HG02642 (cell line): ENCODE measurements around the gene SLC7A5.
"Not testable (repeated sequence)": the region's sequence is repeated elsewhere in the genome, so short reads cannot be mapped to it uniquely, and the experiment has no call there.

Experiments used
- ATAC-seq: cut with Tn5 transposase; IDR thresholded peaks from one replicate; pipeline ENCODE4 v1.9.1; 2021; ENCODE audit warnings: mild to moderate bottlenecking; ENCODE audit not compliant: unreplicated experiment, poor library complexity

SLC7A5 gene

DNA sequence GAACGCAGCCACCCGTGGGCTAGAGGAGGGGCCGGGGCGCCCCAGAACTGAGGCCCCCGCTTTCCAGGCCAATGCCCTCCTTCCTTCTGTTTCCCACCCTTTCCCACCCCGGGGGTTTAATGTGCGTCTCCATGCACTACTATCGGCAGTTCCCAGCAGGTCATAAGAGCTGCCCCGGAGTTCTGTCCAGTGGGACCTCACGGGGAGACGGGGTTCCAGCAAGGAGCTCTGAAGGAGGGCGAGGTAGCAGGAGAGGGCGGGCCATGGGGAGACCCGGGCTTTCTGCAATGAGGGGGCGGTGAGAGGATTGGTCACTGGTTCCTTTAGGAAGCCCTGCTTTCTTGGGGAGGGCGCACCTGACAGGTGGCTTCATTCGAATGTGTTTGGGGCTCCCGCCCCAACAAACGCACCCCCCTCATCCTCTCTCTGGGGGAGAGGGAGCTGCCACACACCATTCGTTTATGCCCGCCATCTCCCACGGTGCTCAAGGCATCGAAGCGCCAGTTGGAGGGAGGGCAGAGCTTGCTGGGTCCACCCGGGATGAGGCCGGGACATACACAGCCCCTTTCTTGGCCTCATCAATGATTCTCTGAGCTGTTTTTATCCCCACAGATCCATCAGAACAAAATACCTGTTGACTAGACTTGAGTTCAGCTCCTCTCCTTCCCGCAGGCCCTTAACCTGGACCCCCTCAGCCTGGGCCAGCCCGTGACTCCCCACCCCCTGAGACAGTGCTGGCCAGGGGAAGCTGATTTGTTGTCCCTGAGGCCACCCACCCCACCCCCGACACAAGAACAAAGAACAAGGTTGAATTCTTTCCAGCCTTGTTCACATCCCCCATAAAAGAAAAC is 44.1 kb downstream of the SLC7A5 start:
- ATAC-seq: no peak

- no peak for ATAC-seq
Observed at GRCh38 chr16:87824016-87824990, 45.0 kb downstream of the SLC7A5 start.

DNA sequence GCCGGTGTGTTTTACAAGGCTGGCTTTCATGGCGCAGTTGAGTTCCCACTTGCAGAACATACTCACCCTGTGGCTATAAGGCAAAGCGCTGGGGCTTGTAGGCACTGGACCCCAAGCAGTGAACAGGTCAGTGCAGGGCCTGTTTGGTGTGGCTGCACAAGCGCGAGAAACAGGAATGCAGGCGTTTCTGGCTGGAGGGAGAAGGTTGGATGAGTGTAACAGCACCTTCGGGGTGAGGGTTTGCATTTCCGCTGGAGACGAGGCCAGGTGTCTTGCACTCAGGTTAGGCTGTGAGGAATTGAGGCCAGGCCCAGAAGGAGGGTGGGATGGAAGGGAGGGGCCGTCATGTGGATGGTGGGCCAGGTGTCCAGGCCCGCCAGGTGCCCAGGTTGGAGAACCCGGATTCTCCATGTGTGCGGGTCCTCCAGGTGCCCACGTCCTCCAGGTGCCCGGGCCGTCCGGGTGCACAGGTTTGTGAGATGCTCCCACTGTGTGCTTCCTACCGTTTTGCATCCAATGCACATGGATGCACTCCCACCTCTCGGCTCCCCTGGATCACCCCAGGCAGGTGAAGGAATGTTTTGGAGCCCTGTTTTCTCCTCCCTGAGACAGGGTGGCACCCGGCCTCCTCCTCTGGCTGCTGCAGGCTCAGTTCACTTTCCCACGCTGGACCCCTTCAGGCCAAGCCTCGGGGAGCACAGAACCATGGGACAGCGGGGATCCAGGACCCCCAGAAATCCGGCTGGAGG is 46.0 kb downstream of the SLC7A5 start:
- ATAC-seq: no peak

- no peak for ATAC-seq
Observed at GRCh38 chr16:87822108-87822970, 47.0 kb downstream of the SLC7A5 start.

DNA sequence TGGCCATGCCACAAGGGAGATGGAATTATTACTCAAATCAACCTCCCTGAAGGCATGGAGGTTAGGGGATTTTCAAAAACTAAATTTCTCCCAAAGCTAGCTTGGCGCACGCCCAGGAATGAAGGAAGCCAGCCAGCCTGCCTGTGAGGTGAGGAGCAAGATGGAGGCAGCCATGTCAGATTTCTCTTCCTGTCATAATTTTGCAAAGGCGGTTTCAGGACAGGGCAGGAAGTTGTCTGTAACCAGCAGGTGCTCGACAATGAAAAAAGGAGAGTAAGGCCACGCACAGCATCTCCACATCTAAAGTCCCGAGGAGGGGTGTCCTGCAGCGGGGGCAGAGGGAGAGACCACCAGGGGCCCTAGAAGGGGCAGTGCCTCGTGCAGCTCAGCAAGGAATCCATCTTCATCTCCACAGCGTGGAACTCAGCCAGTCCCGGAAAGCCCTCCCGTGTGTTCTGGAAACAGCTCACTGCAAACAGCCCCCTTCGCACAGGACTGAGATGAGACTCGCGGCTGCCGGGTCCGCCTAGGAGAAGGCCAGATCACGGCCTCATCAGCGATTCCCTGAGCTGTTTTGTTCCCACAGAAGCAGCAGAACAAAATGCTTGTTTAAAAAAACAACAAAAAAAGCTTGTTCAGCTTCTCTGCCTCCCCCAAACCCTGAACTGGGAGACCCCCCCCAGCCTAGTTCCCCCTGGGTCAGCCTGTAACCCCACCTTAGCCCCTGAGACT is 47.8 kb downstream of the SLC7A5 start:
- ATAC-seq: no peak

- ATAC-seq: no peak
Observed at GRCh38 chr16:87819983-87820382, 49.3 kb downstream of the SLC7A5 start.

DNA sequence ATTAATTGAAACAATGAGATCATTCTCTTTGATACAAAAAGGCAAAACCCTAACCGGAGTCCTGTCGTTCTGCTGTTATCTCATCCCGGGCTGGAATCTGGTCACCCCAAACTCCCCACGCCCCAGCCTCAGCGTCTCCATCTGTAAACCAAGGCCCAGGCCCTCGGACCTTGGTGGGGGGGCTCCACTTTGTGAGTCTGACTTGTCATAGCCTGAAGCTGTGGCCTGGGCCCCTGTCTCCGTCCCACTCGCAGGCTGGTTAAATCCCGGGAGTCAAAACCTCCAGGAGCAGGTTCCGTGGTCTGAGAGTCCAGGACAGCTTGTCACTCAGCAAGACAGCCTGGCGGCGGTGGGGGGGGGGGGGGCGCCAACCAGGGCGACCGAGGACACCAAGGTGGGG is 50.0 kb downstream of the SLC7A5 start:
- ATAC-seq: no peak

DNA sequence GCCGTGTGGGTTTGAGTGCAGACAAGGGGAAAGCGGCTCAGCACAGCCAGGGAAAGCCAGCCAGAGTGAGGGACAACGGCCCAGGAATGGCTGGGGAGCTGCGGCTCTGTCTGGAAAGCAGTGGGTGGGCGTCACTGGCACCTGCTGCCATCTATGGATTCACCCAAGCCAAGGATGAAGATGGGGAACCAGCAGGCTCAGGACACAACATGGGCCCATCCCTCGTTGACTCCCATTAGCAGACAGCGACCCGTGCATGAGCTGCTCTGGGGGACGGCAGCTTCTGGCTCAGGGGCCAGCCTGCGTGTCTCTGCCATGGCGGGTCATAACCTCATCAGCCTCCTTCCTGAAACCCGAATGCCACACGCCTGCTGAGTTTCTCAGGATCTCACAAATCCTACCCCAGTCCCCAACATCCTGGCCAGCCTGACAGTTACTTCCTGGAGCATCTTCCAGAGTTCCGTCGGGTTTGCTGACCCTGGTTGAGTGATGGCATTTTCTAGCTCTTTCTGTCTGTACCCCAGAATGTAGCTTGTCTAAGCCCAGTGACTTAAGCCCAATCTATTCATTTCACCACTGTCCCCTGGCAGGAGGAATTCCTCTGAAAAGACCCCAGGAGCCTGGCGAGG is 50.7 kb downstream of the SLC7A5 start:
- no peak for ATAC-seq

DNA sequence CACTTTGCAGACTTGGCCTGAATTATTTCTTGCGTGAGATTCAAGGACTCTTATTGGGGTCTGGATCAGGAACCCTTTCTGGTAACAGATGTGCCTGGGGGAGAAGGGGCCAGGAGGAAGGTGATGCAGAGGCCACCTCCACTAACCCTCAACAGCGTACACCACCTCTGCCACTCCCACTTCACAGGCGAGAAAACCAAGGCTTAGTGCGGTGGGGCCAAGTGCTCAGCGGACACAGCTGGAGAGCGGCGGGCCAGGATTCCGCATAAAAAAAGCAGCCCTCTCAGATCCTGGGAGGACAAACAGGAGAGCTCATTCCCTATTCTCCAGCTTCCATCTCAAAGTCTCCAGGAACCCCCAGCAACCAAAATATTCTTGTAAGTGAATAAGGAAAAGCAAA is 51.4 kb downstream of the SLC7A5 start:
- no peak for ATAC-seq

- not testable (repeated sequence) for ATAC-seq
Observed at GRCh38 chr16:87817370-87817769, 51.9 kb downstream of the SLC7A5 start.

GRCh38 chr16:87816507-87817100 is 52.7 kb downstream of the SLC7A5 start:
- ATAC-seq: no peak

- ATAC-seq: no peak
Observed at GRCh38 chr16:87815567-87815966, 53.7 kb downstream of the SLC7A5 start.

DNA sequence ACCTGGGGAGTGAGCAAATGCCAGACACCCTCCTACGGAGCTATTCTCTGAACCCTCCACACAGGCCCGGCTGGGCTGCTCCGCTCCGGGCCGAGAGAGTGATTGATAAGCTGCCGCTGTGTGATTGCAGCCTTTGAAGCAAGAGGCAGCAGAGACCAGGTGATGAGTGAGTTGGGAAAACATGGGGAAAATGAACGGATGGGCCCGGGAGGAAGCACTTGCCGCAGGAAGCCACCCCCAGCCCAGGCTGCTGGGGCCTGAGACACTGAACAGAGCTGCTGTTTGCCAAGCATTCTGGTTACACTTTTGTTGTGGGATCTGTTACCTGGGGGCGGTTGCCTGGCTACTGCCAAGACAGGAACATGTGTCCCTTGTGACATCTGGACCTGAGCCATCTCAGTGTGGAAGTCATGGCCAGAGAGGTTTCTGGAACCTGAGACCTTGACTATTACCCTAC is 57.1 kb downstream of the SLC7A5 start:
- no peak for ATAC-seq

DNA sequence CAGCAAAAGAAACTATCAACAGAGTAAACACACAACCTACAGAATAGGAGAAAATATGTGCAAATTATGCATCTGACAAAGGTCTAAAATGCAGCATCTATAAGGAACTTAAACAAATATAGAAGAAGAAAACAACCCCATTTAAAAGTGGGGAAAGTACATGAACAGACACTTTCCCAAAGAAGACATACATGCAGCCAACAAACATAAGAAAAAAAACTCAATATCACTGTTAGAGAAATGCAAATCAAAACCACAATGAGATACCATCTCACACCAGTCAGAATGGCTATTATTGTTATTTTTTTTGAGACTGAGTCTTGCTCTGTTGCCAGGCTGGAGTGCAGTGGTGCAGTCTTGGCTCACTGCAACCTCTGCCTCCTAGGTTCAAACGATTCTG is 57.9 kb downstream of the SLC7A5 start:
- not testable (repeated sequence) for ATAC-seq

DNA sequence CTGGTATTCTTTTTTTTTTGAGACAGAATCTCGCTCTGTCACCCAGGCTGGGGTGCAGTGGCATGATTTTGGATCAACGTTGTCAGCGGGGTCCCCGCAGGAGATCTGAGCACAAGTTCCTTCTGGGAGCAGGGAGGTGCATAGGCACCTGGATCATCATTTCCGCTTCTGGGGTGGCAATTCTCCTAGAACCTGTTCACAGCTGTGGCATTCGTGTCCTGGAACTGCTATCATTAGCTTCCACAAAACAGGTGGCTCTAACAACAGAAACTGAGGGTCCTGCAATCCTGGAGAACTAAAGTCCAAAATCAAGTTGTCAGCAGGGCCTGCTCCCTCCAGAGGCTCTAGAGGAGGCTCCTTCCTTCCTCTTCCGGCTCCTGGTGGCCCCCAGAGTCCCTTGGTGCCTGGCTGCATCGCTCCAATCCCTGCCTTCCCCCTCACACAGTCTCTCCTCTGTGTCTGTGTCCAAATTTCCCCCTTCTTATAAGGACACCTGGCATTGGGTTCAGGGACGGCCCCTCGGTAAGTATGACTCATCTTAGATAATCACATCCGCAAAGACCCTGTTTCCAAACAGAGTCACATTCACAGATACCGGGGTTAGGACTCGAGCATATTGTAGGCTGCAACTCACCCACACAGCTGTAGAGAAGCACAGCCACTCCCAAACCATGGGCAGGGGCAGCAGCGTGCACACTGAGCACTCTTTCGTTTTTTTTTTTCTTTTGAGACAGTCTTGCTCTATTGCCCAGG is 60.0 kb downstream of the SLC7A5 start:
- ATAC-seq: peak; percentile 57

GRCh38 chr16:87808108-87808507 is 61.2 kb downstream of the SLC7A5 start:
- no peak for ATAC-seq
